GM18520 (cell line): Measurements from ENCODE around the gene ZFPL1.

Experiments used
- ATAC-seq: cut with Tn5 transposase; IDR thresholded peaks from one replicate; pipeline ENCODE4 v1.9.1; 2021; ENCODE audit not compliant: unreplicated experiment

The ZFPL1 gene

DNA sequence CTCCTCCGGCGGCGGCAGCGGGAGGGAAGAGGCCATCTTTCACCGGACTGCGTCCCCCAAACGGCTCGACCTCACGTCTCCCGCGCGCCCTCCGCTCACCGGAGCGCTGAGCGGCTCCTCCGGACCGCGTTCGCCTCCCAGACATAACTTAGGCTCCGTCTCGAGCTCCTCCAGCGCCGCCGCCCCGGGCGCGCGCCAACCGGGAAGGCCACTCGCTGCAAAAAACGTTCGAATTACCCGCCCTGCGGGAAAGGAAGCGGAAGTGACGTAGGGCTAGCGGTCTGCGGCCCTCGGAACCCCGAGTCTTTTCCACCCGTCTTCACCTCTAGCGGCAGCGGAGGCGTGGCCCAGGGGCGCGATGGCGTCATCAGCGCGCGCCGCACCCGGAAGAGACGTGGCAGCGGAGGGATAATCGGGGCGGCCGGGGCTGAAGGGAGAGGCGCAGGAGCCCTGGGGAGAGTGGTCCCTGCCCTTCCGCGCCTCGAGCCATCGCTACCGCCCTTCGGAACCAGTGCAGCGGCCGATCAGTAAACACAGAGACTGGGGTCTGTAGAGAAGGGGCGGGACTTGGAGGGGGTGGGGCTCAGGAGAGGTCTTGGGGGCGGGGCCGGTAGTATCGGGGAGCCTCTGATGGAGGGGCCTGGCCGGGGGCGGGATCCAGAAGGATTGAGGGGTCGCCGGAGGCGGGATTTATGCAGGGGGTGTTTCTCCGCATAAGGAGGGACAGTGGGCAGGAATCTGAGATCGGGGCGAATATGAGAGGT is at the start of gene ZFPL1, which contains the start of gene CDCA5:
Gene ZFPL1, plus strand, starts transcription at position 389 of the 764 bp plus-strand sequence. CDS start 477 bp downstream, outside the sequence.
Gene CDCA5, minus strand, starts transcription at position 207 of the 764 bp plus-strand sequence. Its CDS starts 62 bp downstream, at position 145.
- ATAC-seq, result peak; percentile 75

DNA sequence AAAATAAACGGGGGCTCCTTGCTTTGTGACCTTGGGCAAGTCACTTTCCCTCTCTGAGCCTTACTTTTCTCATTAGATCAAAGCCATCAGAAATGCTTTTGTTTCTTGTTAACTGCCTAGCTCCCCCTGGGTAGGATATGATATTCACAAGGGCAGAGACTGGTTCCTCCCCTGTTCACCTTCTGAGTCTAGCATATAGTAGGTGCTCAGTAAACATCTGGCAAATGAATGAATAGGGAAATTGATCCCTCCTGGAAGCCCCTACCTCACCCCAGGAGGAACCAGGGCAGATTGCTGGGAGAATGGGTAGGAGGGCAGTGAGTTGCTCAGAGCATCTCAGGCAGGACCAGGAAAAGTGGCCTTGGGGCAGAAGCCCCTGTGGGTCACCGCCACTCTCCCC is 49.6 kb upstream of the ZFPL1 start:
- no peak for ATAC-seq

DNA sequence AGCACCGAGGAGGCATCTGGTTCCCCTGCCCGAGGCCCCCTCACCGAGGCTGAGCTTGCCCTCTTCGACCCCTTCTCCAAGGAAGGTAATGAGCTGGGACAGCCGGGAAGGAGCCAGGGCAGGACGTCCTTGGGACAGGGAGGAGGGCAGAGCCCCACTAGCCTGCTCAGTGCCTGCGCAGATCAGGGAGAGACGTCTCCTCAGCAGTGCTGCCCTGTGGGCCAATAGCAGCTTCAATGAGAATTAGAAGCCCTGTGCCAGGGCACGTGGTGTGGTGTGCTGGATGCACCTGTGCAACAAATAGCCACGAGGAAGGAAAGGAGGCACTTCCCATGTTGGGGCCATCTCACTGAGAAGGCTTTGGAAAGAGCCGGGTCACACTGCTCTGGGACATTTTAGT is 48.4 kb upstream of the ZFPL1 start:
- ATAC-seq, result no peak

DNA sequence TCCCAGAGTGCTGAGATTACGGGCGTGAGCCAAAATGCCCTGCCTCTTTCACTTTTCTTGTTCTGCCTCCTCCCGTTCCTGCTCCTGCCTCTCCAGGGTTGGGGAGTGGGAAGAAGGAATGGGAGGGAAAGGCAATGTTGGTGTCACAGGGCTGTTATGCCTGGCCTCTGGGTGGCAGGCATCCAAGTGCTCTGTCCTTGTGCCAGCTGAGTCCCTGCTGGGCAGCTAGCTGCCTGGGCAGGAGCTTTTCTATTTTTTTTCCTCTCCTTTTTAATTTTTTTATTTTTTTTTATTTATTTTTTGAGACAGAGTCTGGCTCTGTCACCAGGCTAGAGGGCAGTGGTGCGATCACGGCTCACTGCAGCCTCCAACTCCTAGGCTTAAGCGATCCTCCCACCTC is 47.1 kb upstream of the ZFPL1 start:
- ATAC-seq, result no peak

DNA sequence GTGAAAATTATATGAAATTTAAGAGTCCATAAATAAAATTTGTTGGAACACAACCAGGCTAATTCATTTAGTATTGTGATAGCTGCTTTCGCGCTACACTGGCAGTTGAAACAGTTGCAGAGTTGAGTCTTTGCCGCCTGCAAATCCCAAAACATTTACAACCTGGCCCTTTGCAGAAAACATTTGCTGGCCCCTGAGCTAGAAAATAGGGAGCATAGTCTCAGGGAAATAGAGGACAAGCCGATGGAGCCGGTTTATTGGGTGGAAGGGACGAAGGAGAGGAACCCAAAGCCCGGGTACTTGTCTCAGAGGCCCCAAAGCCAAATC is 43.5 kb upstream of the ZFPL1 start:
- no peak for ATAC-seq

DNA sequence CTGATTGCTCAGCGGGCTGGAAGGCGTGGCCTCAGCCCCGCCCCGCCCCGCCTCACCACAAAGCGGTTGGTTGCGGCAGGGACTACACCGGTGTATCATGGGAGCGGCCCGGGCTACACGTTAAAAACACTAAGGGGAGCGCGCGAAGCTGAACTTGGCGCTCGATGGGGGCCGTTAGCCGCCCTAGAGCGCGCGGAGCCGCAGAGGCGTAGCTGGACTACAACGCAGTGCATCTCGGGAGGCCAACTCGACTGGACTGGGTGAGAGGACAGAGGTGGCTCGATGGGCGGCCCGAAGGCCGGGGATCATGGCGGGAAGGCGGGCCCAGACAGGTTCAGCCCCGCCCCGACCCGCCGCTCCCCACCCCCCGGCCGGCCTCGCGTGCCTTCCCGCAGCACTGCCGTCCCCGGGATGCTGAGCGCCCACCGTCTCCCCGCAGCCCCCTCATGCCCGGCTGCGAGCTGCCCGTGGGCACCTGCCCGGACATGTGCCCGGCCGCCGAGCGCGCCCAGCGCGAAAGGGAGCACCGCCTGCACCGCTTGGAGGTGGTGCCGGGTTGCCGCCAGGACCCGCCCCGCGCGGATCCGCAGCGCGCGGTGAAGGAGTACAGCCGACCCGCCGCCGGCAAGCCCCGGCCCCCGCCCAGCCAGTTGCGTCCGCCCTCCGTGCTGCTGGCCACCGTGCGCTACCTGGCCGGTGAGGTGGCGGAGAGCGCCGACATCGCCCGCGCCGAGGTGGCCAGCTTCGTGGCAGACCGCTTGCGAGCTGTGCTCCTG is 43.0 kb upstream of the ZFPL1 start, which contains the start of gene SAC3D1:
Gene SAC3D1, plus strand, starts transcription at position 364 of the 776 bp plus-strand sequence. Its CDS starts 83 bp downstream, at position 447.
- ATAC-seq, result peak; percentile 80

DNA sequence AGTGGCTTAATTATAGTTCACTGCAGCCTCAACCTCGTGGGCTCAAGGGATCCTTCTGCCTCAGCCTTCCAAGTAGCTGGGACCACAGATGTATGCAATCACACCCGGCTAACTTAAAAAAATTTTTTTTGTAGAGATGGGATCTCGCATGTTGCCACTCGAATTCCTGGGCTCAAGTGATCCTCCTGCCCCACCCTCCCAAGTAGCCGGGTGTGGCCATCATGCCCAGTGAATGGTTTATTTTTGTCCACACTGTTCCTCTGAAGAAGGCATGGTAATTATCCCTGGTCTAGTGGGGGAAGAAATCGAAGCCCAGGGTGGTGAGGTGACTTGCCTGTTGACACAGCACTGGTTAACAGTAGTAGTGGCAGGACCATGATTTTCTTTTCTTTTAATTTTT is 41.1 kb upstream of the ZFPL1 start:
- ATAC-seq, result no peak

DNA sequence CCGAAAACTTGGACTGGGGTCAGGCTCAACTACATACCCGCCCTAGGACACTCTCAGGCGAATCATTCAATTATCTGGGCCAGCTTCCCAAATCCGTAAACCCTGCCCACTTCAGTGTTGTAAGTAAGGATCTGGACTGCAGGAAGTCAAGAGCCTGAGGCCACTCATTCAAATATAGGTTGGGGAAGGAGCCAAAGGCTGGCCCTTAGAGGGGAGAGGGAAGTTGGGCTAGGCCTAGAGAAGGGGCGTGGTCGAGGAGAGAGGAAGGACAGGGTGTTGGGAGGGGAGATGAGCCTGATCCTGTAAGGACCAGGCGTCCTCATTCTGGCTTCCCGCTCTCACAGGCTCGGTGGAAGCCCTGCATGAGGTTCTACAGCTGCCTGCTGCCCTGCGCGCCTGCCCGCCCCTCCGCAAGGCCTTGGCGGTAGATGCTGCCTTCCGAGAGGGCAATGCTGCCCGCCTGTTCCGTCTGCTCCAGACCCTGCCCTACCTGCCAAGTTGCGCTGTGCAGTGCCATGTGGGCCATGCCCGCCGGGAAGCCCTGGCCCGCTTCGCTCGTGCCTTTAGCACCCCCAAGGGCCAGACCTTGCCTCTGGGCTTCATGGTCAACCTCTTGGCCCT is 40.0 kb upstream of the ZFPL1 start:
- ATAC-seq, result no peak

DNA sequence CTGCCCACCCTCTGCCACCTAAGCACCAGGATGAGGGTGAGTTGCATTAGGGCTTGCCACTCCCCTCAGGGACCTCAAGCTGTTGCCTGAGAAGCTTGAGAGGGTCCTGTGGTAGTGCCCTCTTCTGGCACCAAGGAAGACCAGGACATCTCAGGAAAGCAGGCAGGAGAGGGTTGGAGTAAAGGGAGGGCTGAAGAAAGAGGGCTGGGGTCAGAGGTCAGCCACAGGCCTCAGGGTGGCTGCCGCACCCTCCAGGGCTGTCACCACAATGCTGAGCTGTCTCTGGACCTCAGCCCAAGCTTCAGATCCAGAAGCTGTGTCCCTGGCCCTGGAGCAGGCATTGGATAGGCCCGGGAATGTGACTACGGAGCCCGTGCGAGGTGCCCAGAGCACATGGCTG is 39.0 kb upstream of the ZFPL1 start:
- no peak for ATAC-seq

DNA sequence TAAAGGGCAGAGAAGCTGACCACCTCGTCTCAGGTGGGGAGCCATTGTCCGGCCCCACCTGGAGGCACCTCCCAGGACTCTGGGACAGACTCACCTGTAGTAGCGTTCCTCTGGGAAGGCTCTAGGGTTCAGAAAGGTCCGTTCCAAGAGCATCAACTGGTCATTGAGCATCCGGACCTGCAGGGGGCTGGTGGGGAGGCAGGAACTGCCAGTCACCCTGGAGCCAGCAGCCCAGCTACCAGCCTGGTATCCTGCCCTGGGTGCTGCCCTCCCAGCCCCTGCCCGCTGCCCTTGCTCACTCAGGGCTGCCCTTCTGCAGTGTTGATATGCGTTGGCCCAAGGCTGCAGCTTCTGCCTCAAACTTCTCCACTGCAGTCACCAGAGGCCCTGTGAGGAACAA is 38.3 kb upstream of the ZFPL1 start:
- no peak for ATAC-seq

DNA sequence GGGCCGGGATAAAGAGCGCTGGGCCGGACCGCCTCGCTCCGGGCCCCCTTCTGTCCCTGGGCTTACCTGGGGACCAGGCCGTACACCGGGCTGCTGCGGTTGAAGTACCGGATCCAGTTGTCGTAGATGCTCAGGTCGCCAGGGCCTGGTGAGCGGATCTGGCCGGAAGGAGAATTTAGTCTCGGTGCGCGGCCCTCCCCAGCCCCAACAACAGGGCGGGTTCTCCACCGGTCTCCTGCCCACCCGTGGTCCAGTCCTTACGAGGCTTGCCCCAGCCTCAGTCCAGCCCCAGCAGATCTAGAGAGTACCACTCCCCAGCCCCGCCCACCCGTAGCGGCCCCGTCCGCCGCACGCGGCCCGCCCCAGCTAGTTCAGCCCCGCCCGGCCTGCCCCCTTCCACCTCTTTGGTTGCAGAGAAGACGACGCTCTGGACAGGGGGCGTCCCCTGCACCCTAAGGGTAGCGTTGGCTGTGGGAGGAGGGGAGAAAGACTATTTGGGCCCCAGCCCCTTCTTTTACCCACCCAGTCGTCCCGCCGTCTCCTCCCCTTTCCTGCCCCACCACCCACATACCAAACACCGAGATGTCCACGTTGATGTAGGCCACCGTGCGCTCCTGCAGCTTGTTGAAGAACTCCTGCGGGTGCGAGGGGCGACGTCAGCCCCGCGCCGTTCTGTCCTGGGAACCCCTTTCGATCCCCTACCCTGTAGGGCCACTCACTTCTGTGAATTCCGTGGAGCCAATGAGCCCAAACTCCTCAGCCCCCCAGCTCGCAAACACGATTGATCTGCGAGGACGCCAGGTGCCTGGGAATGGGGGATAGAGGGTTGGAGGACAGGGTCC is 36.2 kb upstream of the ZFPL1 start:
- ATAC-seq, result no peak

DNA sequence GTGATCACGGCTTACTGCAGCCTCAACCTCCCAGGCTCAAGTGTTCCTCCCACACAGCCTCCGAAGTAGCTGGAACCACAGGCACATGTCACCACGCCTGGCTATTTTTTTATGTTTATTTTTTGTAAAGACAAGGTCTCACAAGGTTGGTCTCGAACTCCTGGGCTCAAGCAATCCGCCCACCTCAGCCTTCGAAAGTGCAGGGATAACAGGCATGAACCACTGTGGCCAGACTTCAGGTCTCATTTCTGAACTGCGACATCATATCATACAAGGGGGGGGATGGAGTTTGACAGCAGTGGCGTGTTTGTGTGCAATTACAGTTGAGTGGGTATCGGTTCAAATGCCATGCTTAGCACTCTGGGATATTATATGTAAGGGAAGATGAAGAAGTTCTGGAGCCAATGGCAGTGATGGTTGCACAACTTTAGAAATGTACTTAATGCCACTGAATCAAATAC is 32.6 kb upstream of the ZFPL1 start:
- no peak for ATAC-seq

DNA sequence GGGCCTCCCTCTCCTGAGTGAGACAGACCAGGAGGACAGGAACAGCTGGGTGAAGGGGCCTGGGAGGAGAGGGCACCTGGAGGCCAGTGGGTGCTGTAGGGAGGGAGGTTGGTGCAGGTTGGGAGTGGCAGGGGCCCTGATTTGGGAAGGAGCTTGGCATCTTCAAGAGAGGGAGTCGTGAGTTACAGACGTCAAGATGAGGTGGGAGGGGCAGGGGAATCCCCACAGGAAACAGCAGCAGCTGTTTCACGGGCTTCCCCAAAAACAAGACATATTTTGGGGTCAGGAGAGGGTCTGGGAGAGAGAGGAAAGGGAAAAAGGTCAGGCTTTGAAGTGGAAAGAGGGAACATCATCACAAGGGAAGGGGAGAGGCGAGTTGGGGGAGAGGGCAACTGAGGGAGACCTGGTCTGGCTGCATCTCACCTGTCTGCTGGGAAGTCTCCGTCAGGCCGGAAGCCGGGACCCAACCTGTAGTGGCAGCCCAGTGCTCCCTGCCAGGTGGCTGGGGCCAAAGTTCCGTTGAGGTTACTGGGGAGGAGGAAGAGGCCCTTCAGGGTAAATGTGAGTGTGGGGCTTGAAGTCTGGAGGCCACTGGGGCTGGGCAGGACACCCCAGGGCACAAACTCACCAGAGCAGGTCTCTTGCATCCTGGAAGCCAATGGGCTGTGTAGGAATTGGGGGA is 30.1 kb upstream of the ZFPL1 start:
- no peak for ATAC-seq

DNA sequence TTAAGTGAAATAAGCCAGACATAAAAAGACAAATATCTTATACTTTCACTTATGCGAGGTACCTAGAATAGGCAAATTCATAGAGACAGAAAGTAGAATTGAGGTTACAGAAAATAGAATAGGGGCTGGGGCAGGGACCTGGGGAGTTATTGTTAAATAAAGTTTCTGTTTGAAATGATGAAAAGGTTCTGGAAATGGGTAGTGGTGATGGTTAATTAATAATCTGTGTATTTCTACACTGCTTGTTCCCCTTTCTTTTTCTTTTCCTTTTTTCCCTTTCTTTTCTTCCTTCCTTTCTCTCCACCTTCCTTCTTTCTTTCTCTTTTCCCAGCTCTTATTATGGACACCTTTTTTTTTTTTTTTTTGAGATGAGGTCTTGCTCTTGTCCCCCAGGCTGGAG is 28.5 kb upstream of the ZFPL1 start:
- no peak for ATAC-seq

DNA sequence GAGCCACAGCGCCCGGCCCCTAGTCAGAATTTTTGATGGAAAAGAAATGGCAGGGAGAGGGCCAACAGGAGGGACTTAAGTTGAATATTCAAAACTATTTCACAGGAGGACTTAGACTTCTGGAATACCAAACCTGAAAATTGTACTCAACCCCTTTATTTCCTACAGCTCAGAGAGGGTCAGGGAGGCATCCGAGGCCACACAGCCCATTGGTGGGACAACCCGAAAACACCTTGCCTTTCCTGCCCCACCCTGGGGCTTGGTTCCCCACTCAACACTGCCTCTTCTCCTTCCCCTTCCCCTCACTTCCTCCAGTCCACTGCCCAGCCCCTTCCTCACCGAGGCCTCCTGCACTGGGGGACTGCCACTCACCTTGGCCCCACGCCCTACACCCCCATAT is 27.0 kb upstream of the ZFPL1 start:
- ATAC-seq, result no peak

DNA sequence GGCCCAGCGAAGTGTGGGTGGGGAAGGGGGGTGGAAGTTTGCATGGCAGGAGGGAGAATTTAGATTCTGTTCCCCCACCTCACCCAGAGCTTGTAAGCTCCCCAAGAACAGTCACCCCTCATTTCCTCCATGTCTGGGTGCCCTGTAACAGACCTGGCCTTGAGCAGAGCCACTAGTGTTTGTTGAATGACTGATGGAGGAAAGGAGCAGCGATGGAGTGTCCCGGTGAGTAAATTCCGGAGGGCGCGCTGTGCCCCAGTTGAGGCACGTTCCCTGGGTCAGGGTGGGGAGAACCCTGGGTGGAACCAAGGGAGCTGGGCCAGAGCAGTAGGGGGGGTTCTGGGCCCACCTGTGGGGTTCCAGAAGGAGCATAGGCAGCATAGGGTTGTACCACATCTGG is 26.5 kb upstream of the ZFPL1 start:
- no peak for ATAC-seq

DNA sequence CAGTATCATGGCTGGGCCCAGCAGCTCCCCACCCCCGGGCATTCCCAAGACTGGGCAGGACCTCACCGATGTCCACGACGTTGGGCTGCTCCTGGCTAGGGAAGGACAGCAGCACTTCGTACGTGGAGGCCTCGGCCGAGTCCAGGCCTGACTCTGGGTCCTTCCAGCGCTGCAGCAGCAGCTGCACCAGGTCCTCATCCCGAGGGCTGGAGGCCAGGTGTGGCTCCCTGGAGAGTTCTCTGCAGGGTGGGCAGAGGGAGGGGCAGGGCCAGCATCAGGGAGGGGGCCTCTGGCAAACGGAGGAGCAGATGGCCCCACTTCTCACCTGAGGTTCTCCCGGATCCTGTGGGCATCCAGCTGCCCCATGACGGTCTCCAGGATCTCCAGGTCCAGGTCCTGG is 26.0 kb upstream of the ZFPL1 start:
- ATAC-seq, result no peak

DNA sequence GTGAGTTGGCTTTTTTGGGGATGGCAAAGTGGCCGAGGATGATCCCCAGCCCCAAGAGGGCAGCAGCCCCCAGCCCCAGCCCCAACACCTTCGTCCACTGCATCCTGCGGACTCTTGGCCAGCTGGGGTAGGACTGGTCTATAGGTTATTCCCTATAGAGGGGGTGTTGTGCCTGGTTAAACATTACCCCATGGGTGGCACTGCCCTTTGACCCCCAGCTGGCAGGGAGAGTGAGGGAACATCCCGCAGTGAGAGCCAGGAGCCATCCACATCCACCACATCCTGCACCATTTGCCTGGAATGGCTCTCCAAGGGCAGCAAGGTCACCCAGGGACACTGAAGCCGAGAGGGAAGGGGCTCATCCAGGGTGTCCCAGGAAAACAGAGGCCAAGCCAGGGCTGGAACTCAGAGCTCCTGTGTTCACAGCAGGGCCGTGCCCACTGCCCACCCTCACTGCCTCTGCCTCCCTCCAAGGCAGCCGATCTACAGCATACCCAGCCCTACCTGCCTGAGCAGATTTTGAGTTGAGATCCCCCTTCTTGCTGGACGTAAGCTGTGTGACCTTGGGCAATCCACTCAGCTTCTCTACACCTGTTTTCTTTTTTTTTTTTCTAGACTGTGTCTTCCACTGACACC is 25.5 kb upstream of the ZFPL1 start, which contains the start of gene NAALADL1:
Gene NAALADL1, minus strand, starts transcription at position 135 of the 636 bp plus-strand sequence. Its CDS starts 32 bp downstream, at position 103.
- ATAC-seq, result no peak

DNA sequence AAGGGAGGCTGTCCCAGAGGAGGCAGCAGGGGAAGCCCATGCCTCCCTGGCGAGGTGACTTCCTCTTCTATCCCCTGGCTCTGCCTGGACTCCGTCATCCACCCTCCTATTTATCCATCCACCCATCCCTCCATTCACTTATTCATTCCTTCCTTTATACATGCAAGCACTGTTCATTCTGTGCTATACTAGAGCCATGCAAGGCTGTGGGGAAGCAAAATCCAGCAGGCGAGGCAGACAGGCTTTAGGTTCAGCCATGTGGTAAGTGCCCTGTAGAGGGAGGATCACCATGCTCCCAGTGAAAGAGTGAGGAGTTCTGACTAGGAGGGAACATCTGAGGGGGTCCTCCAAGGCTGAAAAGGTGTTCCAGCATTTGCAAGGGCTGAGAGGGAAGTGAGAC is 24.5 kb upstream of the ZFPL1 start:
- ATAC-seq, result no peak
